Ishikawa (cell line): ENCODE data around the gene TANC1.

Experiments
- CEBPB ChIP-seq: IDR thresholded peaks from 2 replicates; pipeline ENCODE4 v1.6.1; 2012
- CREB1 ChIP-seq: IDR thresholded peaks from 2 replicates; pipeline ENCODE4 v1.6.1; 2012; ENCODE audit warnings: low read depth
- EGR1 ChIP-seq: IDR thresholded peaks from 2 replicates; pipeline ENCODE4 v1.6.1; 2012
- EP300 ChIP-seq: IDR thresholded peaks from 2 replicates; pipeline ENCODE4 v1.6.1; 2012; ENCODE audit warnings: borderline replicate concordance
- FOXM1 ChIP-seq: IDR thresholded peaks from 2 replicates; pipeline ENCODE4 v1.6.1; 2012; ENCODE audit warnings: low read depth, borderline replicate concordance
- MAX ChIP-seq: IDR thresholded peaks from 2 replicates; pipeline ENCODE4 v1.6.1; 2012
- NFIC ChIP-seq: IDR thresholded peaks from 2 replicates; pipeline ENCODE4 v1.6.1; 2012
- RAD21 ChIP-seq: IDR thresholded peaks from 2 replicates; pipeline ENCODE4 v1.6.1; 2012; ENCODE audit warnings: low read depth
- REST ChIP-seq: IDR thresholded peaks from 2 replicates; pipeline ENCODE4 v1.6.1; 2012; ENCODE audit warnings: low read depth, mild to moderate bottlenecking
- TEAD4 ChIP-seq: IDR thresholded peaks from 2 replicates; pipeline ENCODE4 v1.6.1; 2012
- USF1 ChIP-seq: IDR thresholded peaks from 2 replicates; pipeline ENCODE4 v1.6.1; 2012
- YY1 ChIP-seq: IDR thresholded peaks from 2 replicates; pipeline ENCODE4 v1.6.1; 2012; ENCODE audit warnings: low read depth
- ZBTB7A ChIP-seq: IDR thresholded peaks from 2 replicates; pipeline ENCODE4 v1.6.1; 2012; ENCODE audit warnings: low read depth

GRCh38 chr2:159164457-159164911 lies 196.0 kb downstream of the TANC1 start:
- TF ChIP-seq CREB1 (no peak), REST (no peak), CEBPB (no peak), YY1 (no peak), MAX (no peak), TEAD4 (no peak), EP300 (no peak), FOXM1 (no peak), NFIC (no peak), EGR1 (no peak), RAD21 (no peak), USF1 (no peak), ZBTB7A (no peak)
